IMR-90 (cell line): ENCODE data around the gene LRRFIP1. TPM values are rescaled to one million over a fixed set of nuclear protein-coding genes. Genes with fewer than 3 reads are reported as not detected.

Source experiments
- ATAC-seq: fragments of 200-7000 bp; cut with Tn5 transposase; 2 replicates; pipeline ENCODE4 v1.9.1; 2020; ENCODE audit warnings: low read depth, mild to moderate bottlenecking, moderate library complexity
- BruUV-seq: library from RNA; stranded (reverse); fragments of 400-500 nt; replicated peaks from 2 replicates; lab custom pipeline; 2021; lab: Mats Ljungman, UMichigan
- CTCF ChIA-PET: fragments of 300-600 bp; formaldehyde crosslinking; extraction: SDS; loops from one replicate; lab custom pipeline; 2021; ENCODE audit warnings: antibody characterized with exemption; lab: Yijun Ruan, JAX
- POLR2A ChIA-PET: fragments of 300-600 bp; sonication (Branson Sonifier 250); formaldehyde crosslinking; loops from one replicate; lab custom pipeline; 2022; ENCODE audit warnings: antibody characterized with exemption; ENCODE audit not compliant: unreplicated experiment; lab: Charles Lee
- DNase-seq: peaks from one replicate; pipeline ENCODE4 v3.0.0; 2013
- H2AFZ ChIP-seq: replicated peaks from 2 replicates; pipeline ENCODE3; 2013; ENCODE audit warnings: low read length, mild to moderate bottlenecking; ENCODE audit not compliant: poor library complexity
- H2AK5ac ChIP-seq: 2 replicates; pipeline ENCODE4 v1.6.1; 2013; ENCODE audit warnings: low read depth, low read length, inconsistent platforms
- H2AK9ac ChIP-seq: replicated peaks from 2 replicates; pipeline ENCODE3; 2013; ENCODE audit warnings: mild to moderate bottlenecking, low read depth, low read length, moderate library complexity; ENCODE audit not compliant: poor library complexity
- H2BK120ac ChIP-seq: 2 replicates; pipeline ENCODE4 v1.6.1; 2013; ENCODE audit warnings: low read depth, low read length, inconsistent platforms
- H2BK15ac ChIP-seq: 3 replicates; pipeline ENCODE4 v1.6.1; 2013; ENCODE audit warnings: low read depth, low read length, inconsistent platforms
- H2BK20ac ChIP-seq: 2 replicates; pipeline ENCODE4 v1.6.1; 2013; ENCODE audit warnings: low read depth, mild to moderate bottlenecking, inconsistent platforms, low read length, moderate library complexity
- H2BK5ac ChIP-seq: 2 replicates; pipeline ENCODE4 v1.6.1; 2013; ENCODE audit warnings: mild to moderate bottlenecking, low read depth, low read length, inconsistent platforms; ENCODE audit not compliant: poor library complexity, severe bottlenecking
- H3K14ac ChIP-seq: replicated peaks from 2 replicates; pipeline ENCODE4 v1.6.1; 2013; ENCODE audit warnings: low read depth, low read length, inconsistent platforms
- H3K18ac ChIP-seq: 2 replicates; pipeline ENCODE4 v1.6.1; 2013; ENCODE audit warnings: low read depth, low read length, control low read depth
- H3K23ac ChIP-seq: 2 replicates; pipeline ENCODE4 v1.6.1; 2013; ENCODE audit warnings: low read depth, low read length, inconsistent platforms
- H3K27ac ChIP-seq: 2 replicates; pipeline ENCODE4 v1.5.1; 2013; ENCODE audit warnings: mild to moderate bottlenecking, control low read depth, low read length; ENCODE audit not compliant: insufficient read depth
- H3K27me3 ChIP-seq: 2 replicates; pipeline ENCODE4 v1.6.1; 2013; ENCODE audit warnings: low read length; ENCODE audit not compliant: control insufficient read depth, insufficient read depth
- H3K36me3 ChIP-seq: 2 replicates; pipeline ENCODE4 v1.6.1; 2013; ENCODE audit warnings: low read length, mixed read lengths; ENCODE audit not compliant: control insufficient read depth, insufficient read depth
- H3K4ac ChIP-seq: 2 replicates; pipeline ENCODE4 v1.6.1; 2013; ENCODE audit warnings: low read depth, low read length, inconsistent platforms
- H3K4me1 ChIP-seq: 2 replicates; pipeline ENCODE4 v1.6.1; 2013; ENCODE audit warnings: low read length, mixed read lengths; ENCODE audit not compliant: control insufficient read depth, insufficient read depth
- H3K4me2 ChIP-seq: 2 replicates; pipeline ENCODE4 v1.6.1; 2013; ENCODE audit warnings: low read depth, mild to moderate bottlenecking, control low read depth, low read length, moderate library complexity
- H3K4me3 ChIP-seq: 2 replicates; pipeline ENCODE4 v1.5.1; 2013; ENCODE audit warnings: low read depth, mild to moderate bottlenecking, control low read depth, low read length, moderate library complexity; ENCODE audit not compliant: insufficient read depth
- H3K56ac ChIP-seq: 2 replicates; pipeline ENCODE4 v1.6.1; 2013; ENCODE audit warnings: low read length, inconsistent platforms; ENCODE audit not compliant: insufficient read depth; ENCODE audit errors: extremely low read depth
- H3K79me1 ChIP-seq, 2 experiments: 2 replicates each; pipeline ENCODE4 v1.6.1; 2013; ENCODE audit warnings: low read length in 2 of 2, inconsistent platforms in 1 of 2, low read depth in 1 of 2
- H3K9ac ChIP-seq: 2 replicates; pipeline ENCODE4 v1.6.1; 2013; ENCODE audit warnings: low read depth, low read length, control low read depth
- H3K9me1 ChIP-seq: 2 replicates; pipeline ENCODE4 v1.6.1; 2013; ENCODE audit warnings: low read length, inconsistent platforms; ENCODE audit not compliant: insufficient read depth
- H3K9me3 ChIP-seq: 2 replicates; pipeline ENCODE4 v1.6.1; 2013; ENCODE audit warnings: low read length; ENCODE audit not compliant: control insufficient read depth, insufficient read depth
- H4K20me1 ChIP-seq: 2 replicates; pipeline ENCODE4 v1.6.1; 2013; ENCODE audit warnings: low read length, inconsistent platforms; ENCODE audit not compliant: insufficient read depth
- H4K5ac ChIP-seq: 2 replicates; pipeline ENCODE4 v1.6.1; 2013; ENCODE audit warnings: mild to moderate bottlenecking, low read depth, low read length, control low read depth
- H4K8ac ChIP-seq, 2 experiments: 2 replicates each; pipeline ENCODE4 v1.6.1; 2013; ENCODE audit warnings: low read depth in 2 of 2, low read length in 2 of 2, control low read depth in 1 of 2, inconsistent platforms in 1 of 2
- H4K91ac ChIP-seq: 2 replicates; pipeline ENCODE4 v1.6.1; 2013; ENCODE audit warnings: low read depth, low read length, inconsistent platforms; ENCODE audit not compliant: insufficient read depth
- BHLHE40 ChIP-seq: fragments of 150-350 bp; IDR thresholded peaks from 2 replicates; pipeline ENCODE4 v1.6.1; 2016; ENCODE audit warnings: mild to moderate bottlenecking, low read depth, low read length
- CEBPB ChIP-seq: IDR thresholded peaks from 2 replicates; pipeline ENCODE4 v1.6.1; 2012; ENCODE audit warnings: low read depth, low read length, improper control_type of control experiment
- CHD1 ChIP-seq: IDR thresholded peaks from 2 replicates; pipeline ENCODE4 v1.6.1; 2012; ENCODE audit warnings: low read depth, low read length, improper control_type of control experiment
- CTCF ChIP-seq: conservative IDR thresholded peaks from 2 replicates; pipeline ENCODE4 v1.5.1; 2012; ENCODE audit warnings: mild to moderate bottlenecking, low read depth, low read length, improper control_type of control experiment
- ELK1 ChIP-seq: fragments of 150-350 bp; IDR thresholded peaks from 2 replicates; pipeline ENCODE4 v1.6.1; 2016; ENCODE audit warnings: low read depth, mild to moderate bottlenecking, low read length, moderate library complexity, borderline replicate concordance
- FOS ChIP-seq: fragments of 150-350 bp; IDR thresholded peaks from 2 replicates; pipeline ENCODE4 v1.6.1; 2016; ENCODE audit warnings: low read depth, low read length
- MAFK ChIP-seq: IDR thresholded peaks from 2 replicates; pipeline ENCODE4 v1.6.1; 2012; ENCODE audit warnings: low read depth, low read length, improper control_type of control experiment
- MAZ ChIP-seq: IDR thresholded peaks from 2 replicates; pipeline ENCODE4 v1.6.1; 2012; ENCODE audit warnings: low read depth, mild to moderate bottlenecking, low read length, improper control_type of control experiment, moderate library complexity, borderline replicate concordance
- MXI1 ChIP-seq: IDR thresholded peaks from 2 replicates; pipeline ENCODE4 v1.6.1; 2012; ENCODE audit warnings: low read depth, mild to moderate bottlenecking, low read length, moderate library complexity, borderline replicate concordance
- NFE2L2 ChIP-seq: fragments of 150-350 bp; IDR thresholded peaks from 2 replicates; pipeline ENCODE4 v1.6.1; 2016; ENCODE audit warnings: low read depth, mild to moderate bottlenecking, low read length
- POLR2A ChIP-seq: IDR thresholded peaks from 2 replicates; pipeline ENCODE4 v1.6.1; 2012; ENCODE audit warnings: mild to moderate bottlenecking, low read depth, low read length
- RAD21 ChIP-seq: IDR thresholded peaks from 2 replicates; pipeline ENCODE4 v1.6.1; 2012; ENCODE audit warnings: low read length, improper control_type of control experiment
- RCOR1 ChIP-seq: IDR thresholded peaks from 2 replicates; pipeline ENCODE4 v1.6.1; 2012; ENCODE audit warnings: mild to moderate bottlenecking, low read length, improper control_type of control experiment; ENCODE audit not compliant: insufficient replicate concordance
- SMC3 ChIP-seq: fragments of 150-350 bp; IDR thresholded peaks from 2 replicates; pipeline ENCODE4 v1.6.1; 2016; ENCODE audit warnings: low read depth, mild to moderate bottlenecking, antibody characterized with exemption, low read length, moderate library complexity
- USF2 ChIP-seq: fragments of 150-350 bp; IDR thresholded peaks from 2 replicates; pipeline ENCODE4 v1.6.1; 2017; ENCODE audit warnings: mild to moderate bottlenecking, antibody characterized with exemption, low read length, low read depth
- WGBS, 2 experiments: methylation state at CpG; one replicate each; pipeline versions ENCODE4 v1.1.5 to v1.1.7; 2013; ENCODE audit warnings: missing lambda C conversion rate in 2 of 2; ENCODE audit not compliant: insufficient read length in 1 of 2; ENCODE audit errors: extremely low coverage in 2 of 2; 5-methylcytosine and 5-hydroxymethylcytosine counted together
- dilution Hi-C: fragments of 300-500 bp; cut with HindIII; formaldehyde crosslinking; loops from one replicate; pipeline ENCODE4 v1.14.3; 2018; ENCODE audit warnings: low sequenced_read_pairs; ENCODE audit not compliant: unreplicated experiment
- in situ Hi-C: fragments of 300-500 bp; cut with MboI; formaldehyde crosslinking; loops from 3 replicates; pipeline ENCODE4 v1.14.3; 2019; ENCODE audit warnings: low sequenced_read_pairs, inconsistent platforms, mixed read lengths
- intact Hi-C: fragments of 100-400 bp; cut with micrococcal nuclease; formaldehyde crosslinking; loops from 2 replicates; pipeline ENCODE4 v1.10.0; 2022
- polyA plus RNA-seq, 3 experiments: library from polyadenylated mRNA; depleted of rRNA; stranded (reverse); fragments of >200 nt; gene quantifications; 2 replicates each; pipeline ENCODE4 v1.2.3, GENCODE V29; 2012; ENCODE audit warnings: low replicate concordance in 1 of 3
- total RNA-seq: library from RNA; depleted of rRNA; stranded (reverse); fragments of >200 nt; gene quantifications from 2 replicates; pipeline ENCODE4 v1.2.3, GENCODE V29; 2012

The LRRFIP1 gene
- total and polyA plus RNA-seq, 2 of the 4 experiments (the other 2 are of a cell fraction): 52.2 to 54.4 TPM

- no peak overlapping the region for H3K56ac ChIP-seq
- no peak overlapping the region for H2BK15ac ChIP-seq
- CTCF ChIA-PET: no interaction called here
- DNase-seq (no peak), ATAC-seq (no peak)
- peaks cover 14% of the 10 kb centered on the region for H3K4me1 ChIP-seq
- H4K20me1 ChIP-seq: peaks cover 5% of the 10 kb centered on the region; the same call in 1 of the 2 replicates
- no peak overlapping the region for H2AFZ ChIP-seq
- H3K27ac ChIP-seq: no peak overlapping the region
- H3K4me2 ChIP-seq: no peak overlapping the region
- H2BK120ac ChIP-seq: no peak overlapping the region
- no peak overlapping the region for H2AK5ac ChIP-seq
- no peak overlapping the region for H3K4ac ChIP-seq
- H3K14ac ChIP-seq: no peak overlapping the region
- in situ Hi-C loops (no loop called here), intact Hi-C loops (no loop called here), dilution Hi-C loops (no loop called here)
- POLR2A ChIA-PET: no interaction called here
- H4K5ac ChIP-seq: no peak overlapping the region
- H3K79me1 ChIP-seq: peaks cover 25 to 83% of the 10 kb centered on the region in 2 experiments
- no peak overlapping the region for H3K9ac ChIP-seq
- no peak overlapping the region for H2BK20ac ChIP-seq
- H2BK5ac ChIP-seq: no peak overlapping the region
- H3K36me3 ChIP-seq: peaks cover 2% of the 10 kb centered on the region; the same call in 1 of the 2 replicates
- H2AK9ac ChIP-seq: no peak overlapping the region
- BruUV-seq: no TSS peak
- no peaks in the 10 kb centered on the region for H3K27me3 ChIP-seq
- no peak overlapping the region for H3K18ac ChIP-seq
- H3K9me3 ChIP-seq: no peaks in the 10 kb centered on the region
- peaks cover 12% of the 10 kb centered on the region for H3K9me1 ChIP-seq
- 75% methylated on average over 2 of the region's 8 CpGs; no CpG with 5 or more reads in 1 of the 2 experiments for WGBS, 2 experiments
- no peak overlapping the region for H3K4me3 ChIP-seq
- H3K23ac ChIP-seq: no peak overlapping the region
- no peak overlapping the region for H4K91ac ChIP-seq
- H4K8ac ChIP-seq: no peak overlapping the region
- TF ChIP-seq POLR2A (no peak), CEBPB (no peak), FOS (no peak), MAFK (no peak), USF2 (no peak), NFE2L2 (no peak), RAD21 (no peak), ELK1 (no peak), CTCF (no peak), SMC3 (no peak), MAZ (no peak), MXI1 (no peak), CHD1 (no peak), BHLHE40 (no peak), RCOR1 (no peak)
Observed at GRCh38 chr2:237680702-237681478, 53.5 kb downstream of the LRRFIP1 start.
